Tibial nerve (tissue), 4 donors: ENCODE measurements around the gene KIF6. TPM values are rescaled to one million over a fixed set of nuclear protein-coding genes. Genes with fewer than 3 reads are reported as not detected.

Experiments
- DNase-seq, 2 donors: peaks; one replicate each; pipeline ENCODE4 v3.0.0-alpha.2; 2019; ENCODE audit warnings: low spot score in 2 of 2
- H3K27ac ChIP-seq, 4 donors: fragments of 200-600 bp; sonication (generic) in 3 of 4; one replicate each; pipeline ENCODE4 v1.5.1; 2017 to 2019; ENCODE audit warnings: mild to moderate bottlenecking in 1 of 4
- H3K27me3 ChIP-seq, 2 donors: fragments of 200-600 bp; sonication (generic) in 1 of 2; one replicate each; pipeline versions ENCODE4 v1.5.1 to v1.6.0; 2017 to 2019
- H3K36me3 ChIP-seq, 3 donors: fragments of 200-600 bp; sonication (generic); one replicate each; pipeline ENCODE4 v1.5.1; 2018 to 2019
- H3K4me1 ChIP-seq, 4 donors: fragments of 200-600 bp; sonication (generic) in 3 of 4; one replicate each; pipeline ENCODE4 v1.5.1; 2017 to 2019
- H3K4me3 ChIP-seq, 4 donors: fragments of 200-600 bp; sonication (generic) in 3 of 4; one replicate each; pipeline ENCODE4 v1.5.1; 2017 to 2019; ENCODE audit warnings: mild to moderate bottlenecking in 1 of 4, moderate library complexity in 1 of 4
- H3K9me3 ChIP-seq, 4 donors: fragments of 200-600 bp; sonication (generic) in 3 of 4; one replicate each; pipeline ENCODE4 v1.5.1; 2017 to 2019
- CTCF ChIP-seq, 5 experiments: fragments of 200-600 bp in 3 of 5; fragments of 450-650 bp in 2 of 5; sonication (generic) in 3 of 5; IDR thresholded peaks; one replicate each; pipeline ENCODE4 v1.5.1; 2016 to 2019; ENCODE audit warnings: antibody characterized with exemption in 5 of 5, mild to moderate bottlenecking in 3 of 5, moderate library complexity in 2 of 5
- EP300 ChIP-seq, 2 donors: sonication (generic); formaldehyde crosslinking; IDR thresholded peaks; one replicate each; pipeline ENCODE4 v1.6.1; 2017; ENCODE audit warnings: antibody characterized with exemption in 2 of 2, mild to moderate bottlenecking in 1 of 2
- POLR2A ChIP-seq, 2 donors: fragments of 450-650 bp; IDR thresholded peaks; one replicate each; pipeline ENCODE4 v1.6.1; 2017; ENCODE audit warnings: antibody characterized with exemption in 2 of 2, mild to moderate bottlenecking in 2 of 2, moderate library complexity in 2 of 2
- WGBS, 2 donors: methylation state at CpG; one replicate each; pipeline ENCODE4 v1.1.5; 2018; 5-methylcytosine and 5-hydroxymethylcytosine counted together
- total RNA-seq, 4 donors: library from RNA; depleted of rRNA; stranded (reverse); fragments of >200 nt; gene quantifications; one replicate each; pipeline ENCODE4 v1.1.0, GENCODE V29; 2016

KIF6 gene
- total RNA-seq, 4 donors from 2014 or later: 0.22 to 0.59 TPM; not detected in 2

GRCh38 chr6:39608652-39609345, 116.4 kb downstream of the KIF6 start:
- no peak overlapping the region for H3K27ac ChIP-seq
- no peak for DNase-seq
- H3K27me3 ChIP-seq: no peaks in the 10 kb centered on the region
- no peak overlapping the region for H3K4me3 ChIP-seq
- no peaks in the 10 kb centered on the region for H3K36me3 ChIP-seq
- no peaks in the 10 kb centered on the region for H3K9me3 ChIP-seq
- TF ChIP-seq EP300 (IDR thresholded peaks at IDR 0.05) (no peak), CTCF (IDR thresholded peaks at IDR 0.05) (no peak), POLR2A (IDR thresholded peaks at IDR 0.05) (no peak)
- H3K4me1 ChIP-seq: peaks cover 0 to 13% (median 6%) of the 10 kb centered on the region in 4 donors
- WGBS, 2 donors: 91% methylated on average over 7 of the region's 7 CpGs

- Histone ChIP-seq H3K9me3 (no peaks in the 10 kb centered on the region), H3K4me3 (no peak overlapping the region), H3K27me3 (no peaks in the 10 kb centered on the region), H3K4me1 (no peaks in the 10 kb centered on the region), H3K27ac (no peak overlapping the region), H3K36me3 (no peaks in the 10 kb centered on the region)
- no peak for TF ChIP-seq CTCF (IDR thresholded peaks at IDR 0.05)
- TF ChIP-seq EP300 (IDR thresholded peaks at IDR 0.05): no peak
- no peak for TF ChIP-seq POLR2A (IDR thresholded peaks at IDR 0.05)
- WGBS, 2 donors: 62 to 70% methylated on average over 4 of the region's 4 CpGs
- DNase-seq: no peak
Observed at GRCh38 chr6:39602601-39603519, 122.3 kb downstream of the KIF6 start.

- no peaks in the 10 kb centered on the region for H3K9me3 ChIP-seq
- no peak overlapping the region for H3K4me3 ChIP-seq
- H3K36me3 ChIP-seq: no peaks in the 10 kb centered on the region
- 70 to 72% methylated on average over 2 of the region's 2 CpGs for WGBS, 2 donors
- H3K4me1 ChIP-seq: no peaks in the 10 kb centered on the region
- no peaks in the 10 kb centered on the region for H3K27me3 ChIP-seq
- TF ChIP-seq EP300 (IDR thresholded peaks at IDR 0.05) (no peak), CTCF (IDR thresholded peaks at IDR 0.05) (no peak), POLR2A (IDR thresholded peaks at IDR 0.05) (no peak)
- DNase-seq: no peak
- H3K27ac ChIP-seq: no peak overlapping the region
Observed at GRCh38 chr6:39599973-39600372, 125.2 kb downstream of the KIF6 start.

GRCh38 chr6:39599341-39599740, 125.9 kb downstream of the KIF6 start:
- no peaks in the 10 kb centered on the region for H3K27me3 ChIP-seq
- 94 to 97% methylated on average over 2 of the region's 2 CpGs for WGBS, 2 donors
- no peaks in the 10 kb centered on the region for H3K9me3 ChIP-seq
- no peak overlapping the region for H3K4me3 ChIP-seq
- no peak overlapping the region for H3K27ac ChIP-seq
- no peaks in the 10 kb centered on the region for H3K36me3 ChIP-seq
- TF ChIP-seq CTCF (IDR thresholded peaks at IDR 0.05) (no peak), POLR2A (IDR thresholded peaks at IDR 0.05) (no peak), EP300 (IDR thresholded peaks at IDR 0.05) (no peak)
- no peak for DNase-seq
- no peaks in the 10 kb centered on the region for H3K4me1 ChIP-seq

GRCh38 chr6:39594285-39594684, 130.9 kb downstream of the KIF6 start:
- Histone ChIP-seq H3K4me3 (no peak overlapping the region), H3K27ac (no peak overlapping the region), H3K4me1 (no peaks in the 10 kb centered on the region), H3K27me3 (no peaks in the 10 kb centered on the region), H3K36me3 (no peaks in the 10 kb centered on the region), H3K9me3 (no peaks in the 10 kb centered on the region)
- DNase-seq: no peak
- 60 to 72% methylated on average over 2 of the region's 2 CpGs for WGBS, 2 donors
- TF ChIP-seq EP300 (IDR thresholded peaks at IDR 0.05) (no peak), CTCF (IDR thresholded peaks at IDR 0.05) (no peak), POLR2A (IDR thresholded peaks at IDR 0.05) (no peak)
